Fibroblast of lung (primary cell): Measurements from ENCODE around the gene ARHGEF16.

Source experiments
- EZH2 ChIP-seq: IDR thresholded peaks from 2 replicates; pipeline ENCODE4 v1.5.1; 2012; ENCODE audit warnings: low read length, control low read depth, mild to moderate bottlenecking; ENCODE audit errors: missing control alignments
- TF ChIP-seq, protein P1 (sequence below), 2 donors: IDR thresholded peaks in 1 of 2; conservative IDR thresholded peaks in 1 of 2; 1 replicate in 1 of 2; 2 replicates in 1 of 2; pipeline ENCODE4 v1.5.1; 2011 to 2012; ENCODE audit warnings: low read length in 2 of 2, control low read depth in 1 of 2, inconsistent platforms in 1 of 2, low read depth in 1 of 2, mild to moderate bottlenecking in 1 of 2

DNA sequence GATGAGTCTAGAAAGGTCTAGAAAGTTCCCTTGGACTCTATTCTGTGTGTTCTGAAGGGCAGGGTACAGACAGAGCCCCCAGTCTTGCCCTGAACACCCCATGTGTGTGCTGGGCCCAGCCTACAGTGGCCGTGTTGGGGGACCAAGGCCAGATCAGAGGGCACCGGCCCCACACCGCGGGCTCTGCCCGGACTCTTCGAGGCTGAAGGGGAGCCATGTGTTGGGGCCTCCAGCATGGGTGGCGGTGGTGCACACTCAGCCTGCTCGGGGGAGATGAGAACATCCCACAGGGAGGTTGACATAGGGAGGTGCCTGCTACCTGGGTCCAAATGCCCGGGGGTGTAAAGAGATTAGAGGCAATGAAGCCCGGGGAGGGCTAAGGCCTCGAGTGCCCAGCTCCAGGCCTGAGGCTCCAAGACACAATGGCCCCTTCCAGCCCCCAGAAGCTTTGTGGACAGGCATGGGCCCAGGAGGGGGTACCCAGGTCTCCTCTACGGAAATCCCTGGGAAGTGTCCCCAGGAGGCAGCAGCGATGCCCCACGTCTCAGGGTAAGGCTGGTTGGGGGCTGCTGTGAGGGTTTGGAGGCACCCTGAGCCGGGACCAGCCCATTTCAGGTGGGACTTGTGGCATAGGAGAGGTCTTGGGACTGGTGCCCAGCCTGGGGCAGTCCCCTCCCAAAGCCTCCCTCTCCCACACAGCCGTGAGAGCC, 12.1 kb downstream of the ARHGEF16 start:
- TF ChIP-seq, protein P1, sequence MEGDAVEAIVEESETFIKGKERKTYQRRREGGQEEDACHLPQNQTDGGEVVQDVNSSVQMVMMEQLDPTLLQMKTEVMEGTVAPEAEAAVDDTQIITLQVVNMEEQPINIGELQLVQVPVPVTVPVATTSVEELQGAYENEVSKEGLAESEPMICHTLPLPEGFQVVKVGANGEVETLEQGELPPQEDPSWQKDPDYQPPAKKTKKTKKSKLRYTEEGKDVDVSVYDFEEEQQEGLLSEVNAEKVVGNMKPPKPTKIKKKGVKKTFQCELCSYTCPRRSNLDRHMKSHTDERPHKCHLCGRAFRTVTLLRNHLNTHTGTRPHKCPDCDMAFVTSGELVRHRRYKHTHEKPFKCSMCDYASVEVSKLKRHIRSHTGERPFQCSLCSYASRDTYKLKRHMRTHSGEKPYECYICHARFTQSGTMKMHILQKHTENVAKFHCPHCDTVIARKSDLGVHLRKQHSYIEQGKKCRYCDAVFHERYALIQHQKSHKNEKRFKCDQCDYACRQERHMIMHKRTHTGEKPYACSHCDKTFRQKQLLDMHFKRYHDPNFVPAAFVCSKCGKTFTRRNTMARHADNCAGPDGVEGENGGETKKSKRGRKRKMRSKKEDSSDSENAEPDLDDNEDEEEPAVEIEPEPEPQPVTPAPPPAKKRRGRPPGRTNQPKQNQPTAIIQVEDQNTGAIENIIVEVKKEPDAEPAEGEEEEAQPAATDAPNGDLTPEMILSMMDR (conservative IDR thresholded peaks at IDR 0.05 in 1 of 2, IDR thresholded peaks at IDR 0.05 in 1 of 2; ENCODE audit: low read depth in 1 of 2, low read length in 2 of 2), result no peak
- no peak for TF ChIP-seq EZH2
